Left ventricle myocardium inferior (tissue), 1 donor: ENCODE results near the gene LEMD1. TPM values are rescaled to one million over a fixed set of nuclear protein-coding genes. Genes with fewer than 3 reads are reported as not detected.

Experiments
- DNase-seq: peaks from one replicate; pipeline ENCODE4 v3.0.0-alpha.2; 2020
- H3K27ac ChIP-seq: fragments of 200-600 bp; replicated peaks from 2 replicates; pipeline ENCODE4 v1.8.0; 2021
- H3K27me3 ChIP-seq: fragments of 200-600 bp; 2 replicates; pipeline ENCODE4 v1.8.0; 2021; ENCODE audit warnings: low read depth
- H3K36me3 ChIP-seq: fragments of 200-600 bp; 2 replicates; pipeline ENCODE4 v1.8.0; 2021
- H3K4me1 ChIP-seq: fragments of 200-600 bp; 2 replicates; pipeline ENCODE4 v1.8.0; 2021
- H3K4me3 ChIP-seq: fragments of 200-600 bp; 2 replicates; pipeline ENCODE4 v1.8.0; 2021; ENCODE audit warnings: mild to moderate bottlenecking, moderate library complexity
- H3K9me3 ChIP-seq: fragments of 200-600 bp; replicated peaks from 2 replicates; pipeline ENCODE4 v1.8.0; 2021
- CTCF ChIP-seq: fragments of 200-600 bp; IDR thresholded peaks from 2 replicates; pipeline ENCODE4 v1.8.0; 2021; ENCODE audit warnings: antibody characterized with exemption, mild to moderate bottlenecking, borderline replicate concordance
- intact Hi-C: fragments of 100-400 bp; cut with micrococcal nuclease; formaldehyde crosslinking; loops from one replicate; pipeline ENCODE4 v1.11.0; 2022
- total RNA-seq: library from RNA; stranded (reverse); fragmentation: NEBNext Ultra II Directional; extraction: Animal tissue kit (Norgen Biotek cat#: 25700); gene quantifications from one replicate; pipeline ENCODE4 v1.2.1, GENCODE V29; 2021
- donor health status: DM: no; HTN: yes; CAD: no; lungs with severe emphysema.

LEMD1 gene
- total RNA-seq, 1 donor from 2014 or later = not detected

- peaks cover 64% of the 10 kb centered on the region for H3K27me3 ChIP-seq
- no peaks in the 10 kb centered on the region for H3K36me3 ChIP-seq
- DNase-seq = no peak
- intact Hi-C loops = no loop called here
- no peak for TF ChIP-seq CTCF
- H3K9me3 ChIP-seq = no peaks in the 10 kb centered on the region
- H3K27ac ChIP-seq = no peak within 1 kb of the TSS
- no peak within 1 kb of the TSS for H3K4me3 ChIP-seq
- H3K4me1 ChIP-seq = peaks cover 6% of the 10 kb centered on the region
Measured at GRCh38 chr1:205356440-205357139, 65.3 kb downstream of the LEMD1 start, which contains the start of gene KLHDC8A. Gene KLHDC8A (minus strand): TSS chr1:205356922. CDS start chr1:205343604, 13,318 bp downstream.

- TF ChIP-seq CTCF = no peak
- DNase-seq = no peak
- Histone ChIP-seq H3K4me1 (peaks cover 6% of the 10 kb centered on the region), H3K27me3 (peaks cover 50% of the 10 kb centered on the region), H3K9me3 (no peaks in the 10 kb centered on the region), H3K36me3 (no peaks in the 10 kb centered on the region), H3K27ac (no peak overlapping the region), H3K4me3 (no peak overlapping the region)
- intact Hi-C loops = no loop called here
Measured at GRCh38 chr1:205355075-205355453, 66.8 kb downstream of the LEMD1 start.

GRCh38 chr1:205354259-205355074 lies 67.4 kb downstream of the LEMD1 start:
- no peaks in the 10 kb centered on the region for H3K36me3 ChIP-seq
- peak; percentile 87 for TF ChIP-seq CTCF
- H3K27ac ChIP-seq = no peak overlapping the region
- no peaks in the 10 kb centered on the region for H3K9me3 ChIP-seq
- H3K27me3 ChIP-seq = peaks cover 44% of the 10 kb centered on the region
- intact Hi-C loops = no loop called here
- peaks cover 10% of the 10 kb centered on the region for H3K4me1 ChIP-seq
- DNase-seq = no peak
- H3K4me3 ChIP-seq = no peak overlapping the region

- Histone ChIP-seq H3K27ac (no peak overlapping the region), H3K36me3 (no peaks in the 10 kb centered on the region), H3K4me3 (no peak overlapping the region), H3K9me3 (no peaks in the 10 kb centered on the region), H3K4me1 (peaks cover 14% of the 10 kb centered on the region), H3K27me3 (peaks cover 37% of the 10 kb centered on the region)
- no peak for TF ChIP-seq CTCF
- no peak for DNase-seq
- intact Hi-C loops = no loop called here
Measured at GRCh38 chr1:205353612-205354011, 68.2 kb downstream of the LEMD1 start.

GRCh38 chr1:205353191-205353590 lies 68.7 kb downstream of the LEMD1 start:
- Histone ChIP-seq H3K9me3 (no peaks in the 10 kb centered on the region), H3K27me3 (peaks cover 35% of the 10 kb centered on the region), H3K4me3 (no peak overlapping the region), H3K36me3 (no peaks in the 10 kb centered on the region), H3K4me1 (peaks cover 14% of the 10 kb centered on the region), H3K27ac (no peak overlapping the region)
- no peak for DNase-seq
- no peak for TF ChIP-seq CTCF
- intact Hi-C loops = no loop called here
